Measurements from ENCODE around the gene ZNF320. TPM values are rescaled to one million over a fixed set of nuclear protein-coding genes. Genes with fewer than 3 reads are reported as not detected.
A peak's percentile ranks its signal among the peaks of the same experiment; 100 is the strongest.
"Not testable (repeated sequence)": the region's sequence is repeated elsewhere in the genome, so short reads cannot be mapped to it uniquely, and the experiment has no call there.

Gene ZNF320
- total and polyA plus RNA-seq, 2 experiments from 2014 or later, result 13.6 to 32.3 TPM

DNA sequence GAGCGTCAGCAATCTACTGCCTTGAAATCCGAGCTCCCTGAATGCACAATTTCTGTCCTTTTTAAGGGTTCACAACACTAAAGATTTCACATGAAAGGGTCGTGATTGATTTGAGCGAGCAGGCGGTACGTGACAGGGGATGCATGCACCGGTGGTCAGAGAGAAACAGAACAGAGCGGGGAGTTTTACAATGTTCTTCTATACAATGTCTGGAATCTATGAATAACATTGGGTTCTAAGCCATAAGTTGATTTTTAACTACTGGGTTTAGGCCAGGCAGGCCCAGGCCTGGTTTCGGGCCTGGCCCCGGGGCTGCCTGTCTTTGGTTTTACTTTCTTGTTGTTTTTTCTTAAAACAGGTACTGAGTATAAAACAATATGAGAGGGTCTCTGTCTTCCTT is 1.2 kb upstream of the ZNF320 start:
- not testable (repeated sequence) for H3K9me3 Mint-ChIP-seq; ATAC-seq; H3K27ac Mint-ChIP-seq; DNase-seq (ENCODE audit: low spot score); H3K9me2 ChIP-seq (ENCODE audit: insufficient read depth); H3F3A ChIP-seq (replicated peaks; ENCODE audit: low read depth); H3K27me3 ChIP-seq (ENCODE audit: insufficient read depth); H3K36me3 ChIP-seq (ENCODE audit: insufficient read depth); H3K27me3 Mint-ChIP-seq (ENCODE audit: insufficient read depth, low read depth, poor library complexity)
- Mint-ChIP-seq H3K4me3 (peak overlapping the region; percentile 93; the same call in 1 of the 3 replicates), H3K4me1 (peaks cover 24% of the 10 kb centered on the region), H3K36me3 (ENCODE audit: low read depth) (peaks cover 22% of the 10 kb centered on the region)
- H3K27ac ChIP-seq (ENCODE audit: low read depth), result peak overlapping the region; percentile 76
- peak overlapping the region; percentile 95 for H3K4me2 ChIP-seq
- peak overlapping the region; percentile 97 for H3K4me3 ChIP-seq
- peaks cover 31% of the 10 kb centered on the region for H3K4me1 ChIP-seq (ENCODE audit: insufficient read depth)
- peak overlapping the region; percentile 52; the same call in 1 of the 2 replicates for H2AFZ ChIP-seq
- H4K20me1 ChIP-seq (replicated peaks; ENCODE audit: insufficient read depth), result peaks cover 13% of the 10 kb centered on the region; the same call in 1 of the 2 replicates
- H3K79me2 ChIP-seq (replicated peaks; ENCODE audit: insufficient read depth), result peaks cover 30% of the 10 kb centered on the region

- Histone ChIP-seq H4K20me1 (replicated peaks; ENCODE audit: insufficient read depth) (peaks cover 16% of the 10 kb centered on the region; the same call in 1 of the 2 replicates), H3K27ac (ENCODE audit: low read depth) (peak overlapping the region; percentile 76), H3K79me2 (replicated peaks; ENCODE audit: insufficient read depth) (peaks cover 35% of the 10 kb centered on the region), H3K27me3 (ENCODE audit: insufficient read depth) (no peaks in the 10 kb centered on the region), H3K4me3 (peak overlapping the region; percentile 97), H3K9me2 (ENCODE audit: insufficient read depth) (no peaks in the 10 kb centered on the region), H3F3A (replicated peaks; ENCODE audit: low read depth) (no peaks in the 10 kb centered on the region; the same call in 1 of the 2 replicates), H2AFZ (peak overlapping the region; percentile 52), H3K36me3 (ENCODE audit: insufficient read depth) (peaks cover 9% of the 10 kb centered on the region), H3K4me1 (ENCODE audit: insufficient read depth) (peaks cover 27% of the 10 kb centered on the region), H3K4me2 (peak overlapping the region; percentile 95)
- H3K36me3 Mint-ChIP-seq (ENCODE audit: low read depth), result peaks cover 25% of the 10 kb centered on the region
- H3K9me3 Mint-ChIP-seq, result peaks cover 2% of the 10 kb centered on the region; the same call in 2 of the 3 replicates
- peaks cover 19% of the 10 kb centered on the region for H3K4me1 Mint-ChIP-seq
- TF ChIP-seq, protein P1, sequence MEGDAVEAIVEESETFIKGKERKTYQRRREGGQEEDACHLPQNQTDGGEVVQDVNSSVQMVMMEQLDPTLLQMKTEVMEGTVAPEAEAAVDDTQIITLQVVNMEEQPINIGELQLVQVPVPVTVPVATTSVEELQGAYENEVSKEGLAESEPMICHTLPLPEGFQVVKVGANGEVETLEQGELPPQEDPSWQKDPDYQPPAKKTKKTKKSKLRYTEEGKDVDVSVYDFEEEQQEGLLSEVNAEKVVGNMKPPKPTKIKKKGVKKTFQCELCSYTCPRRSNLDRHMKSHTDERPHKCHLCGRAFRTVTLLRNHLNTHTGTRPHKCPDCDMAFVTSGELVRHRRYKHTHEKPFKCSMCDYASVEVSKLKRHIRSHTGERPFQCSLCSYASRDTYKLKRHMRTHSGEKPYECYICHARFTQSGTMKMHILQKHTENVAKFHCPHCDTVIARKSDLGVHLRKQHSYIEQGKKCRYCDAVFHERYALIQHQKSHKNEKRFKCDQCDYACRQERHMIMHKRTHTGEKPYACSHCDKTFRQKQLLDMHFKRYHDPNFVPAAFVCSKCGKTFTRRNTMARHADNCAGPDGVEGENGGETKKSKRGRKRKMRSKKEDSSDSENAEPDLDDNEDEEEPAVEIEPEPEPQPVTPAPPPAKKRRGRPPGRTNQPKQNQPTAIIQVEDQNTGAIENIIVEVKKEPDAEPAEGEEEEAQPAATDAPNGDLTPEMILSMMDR (conservative IDR thresholded peaks at IDR 0.05; ENCODE audit: low read depth in 2 of 2), result no peak
- TF ChIP-seq NANOG (IDR thresholded peaks at IDR 0.05; ENCODE audit: borderline replicate concordance) (no peak), ETS1 (IDR thresholded peaks at IDR 0.05) (no peak; the same call in 1 of the 2 replicates)
- H3K27me3 Mint-ChIP-seq (ENCODE audit: insufficient read depth, low read depth, poor library complexity), result peaks cover 10% of the 10 kb centered on the region
- DNase-seq (ENCODE audit: low spot score), result peak; percentile 65
- peak; percentile 60 for ATAC-seq
- peak overlapping the region; percentile 93 for H3K4me3 Mint-ChIP-seq
- H3K27ac Mint-ChIP-seq, result 0 out of 2 replicates have a peak overlapping the region, but pooled peaks have one; percentile 40
Measured at GRCh38 chr19:52898101-52898500, 666 bp upstream of the ZNF320 start.

DNA sequence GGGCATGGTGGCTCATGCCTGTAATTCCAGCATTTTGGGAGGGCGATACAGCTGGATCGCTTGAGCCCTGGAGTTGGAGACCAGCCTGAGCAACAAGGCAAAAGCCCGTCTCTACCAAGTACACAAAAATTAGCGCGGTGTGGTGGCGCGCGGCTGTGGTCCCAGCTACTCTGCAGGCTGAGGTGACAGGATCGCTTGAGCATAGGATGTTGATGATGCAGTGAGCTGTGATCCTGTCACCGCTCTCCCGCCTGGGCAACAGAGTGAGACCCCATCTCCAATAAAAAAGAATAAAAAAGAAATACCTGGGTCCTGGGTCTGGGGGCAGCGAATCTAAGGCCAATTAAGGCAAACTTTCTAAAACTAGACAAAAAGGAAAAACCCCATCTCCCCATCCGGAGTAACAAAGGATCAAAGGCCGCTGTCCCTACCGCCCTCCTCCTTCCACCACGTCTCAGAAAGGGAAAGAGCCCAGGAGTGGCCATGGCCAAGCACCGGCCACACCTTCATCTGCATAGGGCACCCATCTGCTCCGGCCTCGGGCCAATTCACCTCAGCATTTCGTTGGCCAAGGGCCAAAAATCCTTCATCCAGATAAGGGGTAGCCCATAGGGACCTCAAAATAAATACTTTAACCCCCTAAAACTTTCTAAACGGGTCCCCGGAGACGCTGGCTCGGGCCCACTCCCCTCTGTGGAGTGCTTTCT is 851 bp downstream of the ZNF320 start:
- Mint-ChIP-seq H3K36me3 (ENCODE audit: low read depth) (peaks cover 34% of the 10 kb centered on the region), H3K9me3 (peaks cover 2% of the 10 kb centered on the region; the same call in 2 of the 3 replicates), H3K4me3 (peak overlapping the region; percentile 93), H3K27ac (peak overlapping the region; percentile 99), H3K27me3 (ENCODE audit: insufficient read depth, low read depth, poor library complexity) (peaks cover 7% of the 10 kb centered on the region), H3K4me1 (peaks cover 14% of the 10 kb centered on the region)
- Histone ChIP-seq H3F3A (replicated peaks; ENCODE audit: low read depth) (no peaks in the 10 kb centered on the region; the same call in 1 of the 2 replicates), H3K4me2 (peak overlapping the region; percentile 95), H3K36me3 (ENCODE audit: insufficient read depth) (peaks cover 9% of the 10 kb centered on the region), H3K9me2 (ENCODE audit: insufficient read depth) (no peaks in the 10 kb centered on the region), H3K27me3 (ENCODE audit: insufficient read depth) (no peaks in the 10 kb centered on the region), H4K20me1 (replicated peaks; ENCODE audit: insufficient read depth) (peaks cover 16% of the 10 kb centered on the region; the same call in 1 of the 2 replicates), H3K79me2 (replicated peaks; ENCODE audit: insufficient read depth) (peaks cover 44% of the 10 kb centered on the region), H3K4me3 (peak overlapping the region; percentile 97), H3K27ac (ENCODE audit: low read depth) (peak overlapping the region; percentile 95), H2AFZ (peak overlapping the region; percentile 34), H3K4me1 (ENCODE audit: insufficient read depth) (peaks cover 14% of the 10 kb centered on the region)
- peak; percentile 47 for ATAC-seq
- peak; percentile 47 for DNase-seq (ENCODE audit: low spot score)
- TF ChIP-seq NANOG (IDR thresholded peaks at IDR 0.05; ENCODE audit: borderline replicate concordance) (no peak), EZH2 (IDR thresholded peaks at IDR 0.05; ENCODE audit: low read depth, unreplicated experiment) (no peak), ZNF331 (CRISPR knock-in tag; IDR thresholded peaks at IDR 0.05; ENCODE audit: low read depth) (no peak), CREB1 (CRISPR knock-in tag; IDR thresholded peaks at IDR 0.05; ENCODE audit: low read depth) (no peak), POLR2AphosphoS5 (IDR thresholded peaks at IDR 0.05; ENCODE audit: low read depth) (no peak), EZH2phosphoT487 (IDR thresholded peaks at IDR 0.05; ENCODE audit: unreplicated experiment) (no peak)
- TF ChIP-seq, protein P1 (conservative IDR thresholded peaks at IDR 0.05; ENCODE audit: low read depth in 2 of 2), result no peak

Measured in GM23338 (cell line).